ENCODE measurements around the gene TEKT5.

TEKT5 gene

DNA sequence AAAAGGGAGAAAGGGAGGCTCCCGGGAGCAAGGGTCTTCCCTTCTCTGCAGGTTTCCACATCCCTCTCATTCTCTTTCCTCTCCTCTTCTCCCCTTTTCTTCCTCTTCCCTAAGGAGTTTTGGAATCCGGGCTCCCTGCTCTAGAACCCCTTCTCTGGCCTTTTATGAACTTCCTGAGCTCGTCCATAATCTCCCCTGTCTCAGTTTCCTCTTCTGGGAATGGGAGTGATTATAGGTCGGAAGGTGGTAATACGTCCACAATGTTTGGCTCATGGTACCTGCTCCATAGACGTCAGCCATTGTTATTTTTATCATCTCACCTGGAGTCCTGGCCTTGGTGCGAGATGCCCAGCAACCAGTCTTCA lies 113.9 kb downstream of the TEKT5 start:
- no peak for DNase-seq (ENCODE audit: low read depth in 2 of 3, low spot score in 1 of 3)

GRCh38 chr16:10579965-10580882 lies 114.5 kb downstream of the TEKT5 start, which contains the start of gene EMP2:
EMP2 (minus strand) TSS chr16:10580598; CDS start chr16:10547617, 32,981 bp downstream.
- DNase-seq (ENCODE audit: low read depth in 2 of 3, low spot score in 1 of 3) = peak in 1 of 3 donors; percentile 1

DNA sequence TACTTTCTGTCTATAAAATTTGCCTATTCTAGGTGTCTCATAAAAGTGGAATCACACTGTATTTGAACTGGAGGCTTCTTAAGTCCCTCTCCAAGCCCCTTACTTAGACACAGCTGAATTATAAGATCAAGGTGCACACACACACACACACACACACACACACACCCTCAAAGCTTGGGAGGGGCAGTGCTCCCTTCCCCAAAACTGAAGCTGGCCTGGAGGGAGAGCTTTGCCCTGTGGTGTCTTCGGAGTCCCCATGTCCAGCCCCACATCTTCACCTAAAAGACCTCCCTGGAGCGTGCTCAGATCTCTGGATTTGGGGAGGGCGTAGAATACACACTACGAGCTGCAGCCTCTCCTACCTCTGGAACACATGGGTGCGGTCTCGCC lies 115.2 kb downstream of the TEKT5 start:
- no peak for DNase-seq (ENCODE audit: low read depth in 2 of 3, low spot score in 1 of 3)

DNA sequence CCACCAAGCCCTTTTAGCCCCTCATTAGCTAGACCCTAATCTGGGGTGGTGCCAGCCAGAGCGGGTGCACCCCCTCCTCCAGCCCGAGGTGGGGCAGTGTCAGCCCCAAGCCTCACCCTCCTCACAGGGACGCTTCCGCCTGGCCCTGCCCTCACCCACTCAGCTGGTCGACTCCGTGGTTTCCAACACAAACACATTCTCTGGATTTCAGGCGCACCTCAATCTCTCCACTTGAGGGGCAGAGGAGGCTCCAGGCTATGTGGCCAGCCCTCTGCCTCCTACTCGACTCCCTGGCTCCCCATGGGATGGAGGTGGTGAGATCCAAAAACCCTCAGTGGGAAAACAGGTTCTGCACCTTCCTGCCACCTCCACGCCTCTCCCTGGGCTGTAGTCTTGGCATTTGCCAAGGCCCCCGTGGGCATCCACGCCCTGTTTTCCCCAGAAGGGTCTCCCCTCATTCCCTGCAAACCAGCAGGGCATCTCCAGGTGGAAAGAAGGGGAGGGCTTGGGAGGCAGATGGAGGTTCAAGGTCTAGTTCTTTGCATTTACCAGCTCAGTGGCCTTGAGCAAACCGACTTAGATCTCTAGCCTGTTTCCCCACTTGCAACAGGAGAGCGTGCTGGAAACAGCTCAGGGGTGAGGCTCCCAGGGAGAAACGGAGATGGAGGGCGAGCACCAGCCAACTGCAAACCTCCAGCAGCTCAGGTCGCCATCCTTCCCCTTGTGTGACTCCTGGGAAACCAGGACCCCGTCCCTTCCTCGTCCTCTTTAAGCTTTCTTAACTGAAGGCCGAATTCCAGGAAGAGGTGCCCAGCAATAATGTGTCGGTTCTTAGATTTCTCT lies 116.0 kb downstream of the TEKT5 start:
- no peak for DNase-seq (ENCODE audit: low read depth in 2 of 3, low spot score in 1 of 3)

Measured in stimulated activated CD4-positive, alpha-beta T cell treated with anti-CD3 and anti-CD28 coated beads, Interleukin-12 subunit alpha, Interleukin-12 subunit beta, amount 100 ng/mL, for 48 hours (primary cell).